ENCODE results near the gene SLC4A4.

DNA sequence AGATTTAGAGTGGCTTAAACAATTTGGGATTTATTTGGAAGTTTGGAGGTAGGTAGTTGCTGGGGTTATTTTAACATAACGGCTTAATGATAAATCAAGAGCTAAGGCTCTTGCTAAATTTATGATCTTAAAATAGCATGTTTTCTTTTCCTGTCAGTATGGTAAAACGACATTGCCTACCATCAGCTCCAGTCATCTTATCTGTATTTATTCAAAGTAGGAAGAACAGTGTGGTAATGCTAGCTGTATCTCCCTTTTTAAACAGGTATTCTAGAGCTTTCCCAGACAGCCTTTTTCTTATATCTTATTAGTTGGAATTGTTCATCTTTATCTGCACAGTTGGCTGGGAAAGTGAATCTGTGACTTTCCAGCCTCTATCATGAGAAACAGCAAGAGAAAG lies 110.2 kb downstream of the SLC4A4 start:
- TF ChIP-seq CTCF (IDR thresholded peaks at IDR 0.05; ENCODE audit: poor library complexity) (no peak), EZH2phosphoT487 (IDR thresholded peaks at IDR 0.05; ENCODE audit: low read depth, severe bottlenecking, unreplicated experiment) (no peak)
